ENCODE results near the gene NFIX. TPM values are rescaled to one million over a fixed set of nuclear protein-coding genes. Genes with fewer than 3 reads are reported as not detected.

The NFIX gene
- total and polyA plus RNA-seq, 9 of the 15 experiments (the other 6 are each of a cell fraction or from before 2014, with no cell fraction given): 0.28 to 26.8 (median 5.4) TPM

DNA sequence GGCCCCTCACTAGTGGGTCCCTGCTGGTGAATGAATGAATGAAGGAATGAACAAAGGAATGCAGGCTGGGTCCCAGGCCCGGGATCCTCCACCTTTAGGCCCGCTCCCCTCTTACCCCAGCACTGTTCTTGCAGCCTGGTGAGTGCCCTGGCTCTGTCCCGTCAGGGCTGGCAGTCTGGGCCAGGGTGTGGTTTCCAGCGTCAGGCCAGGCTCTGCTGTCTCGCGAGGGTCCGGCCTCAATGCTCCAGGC is 107.1 kb downstream of the NFIX start (continued):
- TF ChIP-seq SREBF1 (IDR thresholded peaks at IDR 0.05; ENCODE audit: borderline replicate concordance, low read depth, low read length) (no peak), KAT7 (CRISPR knock-in tag; IDR thresholded peaks at IDR 0.05; ENCODE audit: borderline replicate concordance) (no peak), TFAM (CRISPR knock-in tag; conservative IDR thresholded peaks at IDR 0.05) (no peak), PRMT5 (CRISPR knock-in tag; IDR thresholded peaks at IDR 0.05) (0 out of 2 replicates have a peak, but pooled peaks have one; percentile 49), HSF4 (CRISPR knock-in tag; IDR thresholded peaks at IDR 0.05; ENCODE audit: borderline replicate concordance) (peak; percentile 77; the same call in 1 of the 2 replicates), SUPT5H (IDR thresholded peaks at IDR 0.05) (peak; percentile 85), ZNF354B (CRISPR knock-in tag; IDR thresholded peaks at IDR 0.05) (no peak), KHSRP (IDR thresholded peaks at IDR 0.05) (no peak)
- TF ChIP-seq, protein P1, sequence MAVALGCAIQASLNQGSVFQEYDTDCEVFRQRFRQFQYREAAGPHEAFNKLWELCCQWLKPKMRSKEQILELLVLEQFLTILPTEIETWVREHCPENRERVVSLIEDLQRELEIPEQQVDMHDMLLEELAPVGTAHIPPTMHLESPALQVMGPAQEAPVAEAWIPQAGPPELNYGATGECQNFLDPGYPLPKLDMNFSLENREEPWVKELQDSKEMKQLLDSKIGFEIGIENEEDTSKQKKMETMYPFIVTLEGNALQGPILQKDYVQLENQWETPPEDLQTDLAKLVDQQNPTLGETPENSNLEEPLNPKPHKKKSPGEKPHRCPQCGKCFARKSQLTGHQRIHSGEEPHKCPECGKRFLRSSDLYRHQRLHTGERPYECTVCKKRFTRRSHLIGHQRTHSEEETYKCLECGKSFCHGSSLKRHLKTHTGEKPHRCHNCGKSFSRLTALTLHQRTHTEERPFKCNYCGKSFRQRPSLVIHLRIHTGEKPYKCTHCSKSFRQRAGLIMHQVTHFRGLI (CRISPR knock-in tag; IDR thresholded peaks at IDR 0.05): no peak
- TF ChIP-seq, protein P2, sequence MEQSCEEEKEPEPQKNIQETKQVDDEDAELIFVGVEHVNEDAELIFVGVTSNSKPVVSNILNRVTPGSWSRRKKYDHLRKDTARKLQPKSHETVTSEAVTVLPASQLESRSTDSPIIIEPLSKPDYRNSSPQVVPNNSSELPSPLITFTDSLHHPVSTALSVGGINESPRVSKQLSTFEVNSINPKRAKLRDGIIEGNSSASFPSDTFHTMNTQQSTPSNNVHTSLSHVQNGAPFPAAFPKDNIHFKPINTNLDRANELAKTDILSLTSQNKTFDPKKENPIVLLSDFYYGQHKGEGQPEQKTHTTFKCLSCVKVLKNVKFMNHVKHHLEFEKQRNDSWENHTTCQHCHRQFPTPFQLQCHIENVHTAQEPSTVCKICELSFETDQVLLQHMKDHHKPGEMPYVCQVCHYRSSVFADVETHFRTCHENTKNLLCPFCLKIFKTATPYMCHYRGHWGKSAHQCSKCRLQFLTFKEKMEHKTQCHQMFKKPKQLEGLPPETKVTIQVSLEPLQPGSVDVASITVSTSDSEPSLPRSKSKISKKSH (CRISPR knock-in tag; IDR thresholded peaks at IDR 0.05): no peak
- TF ChIP-seq, protein P3, sequence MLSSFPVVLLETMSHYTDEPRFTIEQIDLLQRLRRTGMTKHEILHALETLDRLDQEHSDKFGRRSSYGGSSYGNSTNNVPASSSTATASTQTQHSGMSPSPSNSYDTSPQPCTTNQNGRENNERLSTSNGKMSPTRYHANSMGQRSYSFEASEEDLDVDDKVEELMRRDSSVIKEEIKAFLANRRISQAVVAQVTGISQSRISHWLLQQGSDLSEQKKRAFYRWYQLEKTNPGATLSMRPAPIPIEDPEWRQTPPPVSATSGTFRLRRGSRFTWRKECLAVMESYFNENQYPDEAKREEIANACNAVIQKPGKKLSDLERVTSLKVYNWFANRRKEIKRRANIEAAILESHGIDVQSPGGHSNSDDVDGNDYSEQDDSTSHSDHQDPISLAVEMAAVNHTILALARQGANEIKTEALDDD (IDR thresholded peaks at IDR 0.05): no peak
- TF ChIP-seq, protein P4, sequence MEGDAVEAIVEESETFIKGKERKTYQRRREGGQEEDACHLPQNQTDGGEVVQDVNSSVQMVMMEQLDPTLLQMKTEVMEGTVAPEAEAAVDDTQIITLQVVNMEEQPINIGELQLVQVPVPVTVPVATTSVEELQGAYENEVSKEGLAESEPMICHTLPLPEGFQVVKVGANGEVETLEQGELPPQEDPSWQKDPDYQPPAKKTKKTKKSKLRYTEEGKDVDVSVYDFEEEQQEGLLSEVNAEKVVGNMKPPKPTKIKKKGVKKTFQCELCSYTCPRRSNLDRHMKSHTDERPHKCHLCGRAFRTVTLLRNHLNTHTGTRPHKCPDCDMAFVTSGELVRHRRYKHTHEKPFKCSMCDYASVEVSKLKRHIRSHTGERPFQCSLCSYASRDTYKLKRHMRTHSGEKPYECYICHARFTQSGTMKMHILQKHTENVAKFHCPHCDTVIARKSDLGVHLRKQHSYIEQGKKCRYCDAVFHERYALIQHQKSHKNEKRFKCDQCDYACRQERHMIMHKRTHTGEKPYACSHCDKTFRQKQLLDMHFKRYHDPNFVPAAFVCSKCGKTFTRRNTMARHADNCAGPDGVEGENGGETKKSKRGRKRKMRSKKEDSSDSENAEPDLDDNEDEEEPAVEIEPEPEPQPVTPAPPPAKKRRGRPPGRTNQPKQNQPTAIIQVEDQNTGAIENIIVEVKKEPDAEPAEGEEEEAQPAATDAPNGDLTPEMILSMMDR (IDR thresholded peaks at IDR 0.05 in 2 of 3, conservative IDR thresholded peaks at IDR 0.05 in 1 of 3; ENCODE audit: insufficient read depth in 2 of 3, low read depth in 1 of 3, low read length in 3 of 3): no peak
